ENCODE measurements around the gene MT1A.
"Not testable (repeated sequence)": the region's sequence is repeated elsewhere in the genome, so short reads cannot be mapped to it uniquely, and the experiment has no call there.

MT1A gene

DNA sequence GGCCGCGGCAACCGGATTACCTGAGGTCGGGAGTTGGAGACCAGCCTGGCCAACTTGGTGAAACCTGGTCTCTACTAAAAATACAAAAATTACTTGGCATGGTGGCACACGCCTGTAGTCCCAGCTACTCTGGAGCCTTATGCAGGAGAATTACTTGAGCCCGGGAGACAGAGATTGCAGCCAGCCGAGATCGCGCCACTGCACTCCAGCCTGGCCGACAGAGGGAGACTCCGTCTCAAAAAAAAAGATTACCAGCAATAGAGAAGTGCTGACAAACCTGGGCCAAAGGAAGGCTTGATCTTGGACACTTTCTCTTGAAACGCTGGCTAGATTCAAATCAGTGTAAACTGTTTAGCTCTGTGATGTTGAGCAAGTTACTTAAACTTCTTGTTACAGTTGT lies 35.5 kb downstream of the MT1A start:
- H3K27me3 ChIP-seq (replicated peaks; ENCODE audit: insufficient read depth, low read length) = peaks cover 68% of the 10 kb centered on the region
- H3K4me3 ChIP-seq (ENCODE audit: low read length) = no peak overlapping the region
- H3K9me3 ChIP-seq (replicated peaks; ENCODE audit: insufficient read depth, low read length) = no peaks in the 10 kb centered on the region
- H3K27ac ChIP-seq (ENCODE audit: low read length) = no peak overlapping the region
- no peak overlapping the region for H3K4me2 ChIP-seq (ENCODE audit: low read depth, low read length)
- DNase-seq = peak; percentile 11
- H3F3A ChIP-seq (ENCODE audit: insufficient read depth, low read length) = no peaks in the 10 kb centered on the region
- H3K9me2 ChIP-seq (replicated peaks; ENCODE audit: insufficient read depth, low read length) = no peaks in the 10 kb centered on the region
- H4K20me1 ChIP-seq (ENCODE audit: insufficient read depth, low read length) = no peaks in the 10 kb centered on the region
- H3K4me1 ChIP-seq (ENCODE audit: low read length) = no peaks in the 10 kb centered on the region
- H3K36me3 ChIP-seq (replicated peaks; ENCODE audit: insufficient read depth, low read length) = no peaks in the 10 kb centered on the region
- no peak overlapping the region for H2AFZ ChIP-seq (ENCODE audit: low read length)
- H3K9ac ChIP-seq (ENCODE audit: low read length) = no peak overlapping the region
- TF ChIP-seq, protein P1, sequence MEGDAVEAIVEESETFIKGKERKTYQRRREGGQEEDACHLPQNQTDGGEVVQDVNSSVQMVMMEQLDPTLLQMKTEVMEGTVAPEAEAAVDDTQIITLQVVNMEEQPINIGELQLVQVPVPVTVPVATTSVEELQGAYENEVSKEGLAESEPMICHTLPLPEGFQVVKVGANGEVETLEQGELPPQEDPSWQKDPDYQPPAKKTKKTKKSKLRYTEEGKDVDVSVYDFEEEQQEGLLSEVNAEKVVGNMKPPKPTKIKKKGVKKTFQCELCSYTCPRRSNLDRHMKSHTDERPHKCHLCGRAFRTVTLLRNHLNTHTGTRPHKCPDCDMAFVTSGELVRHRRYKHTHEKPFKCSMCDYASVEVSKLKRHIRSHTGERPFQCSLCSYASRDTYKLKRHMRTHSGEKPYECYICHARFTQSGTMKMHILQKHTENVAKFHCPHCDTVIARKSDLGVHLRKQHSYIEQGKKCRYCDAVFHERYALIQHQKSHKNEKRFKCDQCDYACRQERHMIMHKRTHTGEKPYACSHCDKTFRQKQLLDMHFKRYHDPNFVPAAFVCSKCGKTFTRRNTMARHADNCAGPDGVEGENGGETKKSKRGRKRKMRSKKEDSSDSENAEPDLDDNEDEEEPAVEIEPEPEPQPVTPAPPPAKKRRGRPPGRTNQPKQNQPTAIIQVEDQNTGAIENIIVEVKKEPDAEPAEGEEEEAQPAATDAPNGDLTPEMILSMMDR (IDR thresholded peaks at IDR 0.05; ENCODE audit: low read length) = peak; percentile 45
- TF ChIP-seq EZH2phosphoT487 (IDR thresholded peaks at IDR 0.05; ENCODE audit: low read length) = no peak
- TF ChIP-seq EZH2 (optimal IDR thresholded peaks at IDR 0.05; ENCODE audit: low read depth, low read length) = no peak
- H3K79me2 ChIP-seq (ENCODE audit: low read length) = no peaks in the 10 kb centered on the region

DNA sequence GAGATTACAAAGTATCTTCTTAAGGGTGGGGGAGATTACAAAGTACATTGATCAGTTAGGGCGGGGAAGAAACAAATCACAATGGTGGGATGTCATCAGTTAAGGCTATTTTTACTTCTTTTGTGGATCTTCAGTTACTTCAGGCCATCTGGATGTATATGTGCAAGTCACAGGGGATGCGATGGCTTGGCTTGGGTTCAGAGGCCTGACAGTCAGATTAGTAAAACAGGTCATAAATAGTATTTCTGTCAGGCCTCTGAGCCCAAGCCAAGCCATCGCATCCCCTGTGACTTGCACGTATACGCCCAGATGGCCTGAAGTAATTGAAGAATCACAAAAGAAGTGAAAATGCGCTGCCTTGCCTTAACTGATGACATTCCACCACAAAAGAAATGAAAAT lies 36.1 kb downstream of the MT1A start:
- H3K9me2 ChIP-seq (replicated peaks; ENCODE audit: insufficient read depth, low read length); DNase-seq; H2AFZ ChIP-seq (ENCODE audit: low read length); H3K9ac ChIP-seq (ENCODE audit: low read length); H3K4me1 ChIP-seq (ENCODE audit: low read length); H3K79me2 ChIP-seq (ENCODE audit: low read length); H3K9me3 ChIP-seq (replicated peaks; ENCODE audit: insufficient read depth, low read length); H3K36me3 ChIP-seq (replicated peaks; ENCODE audit: insufficient read depth, low read length); H4K20me1 ChIP-seq (ENCODE audit: insufficient read depth, low read length); H3F3A ChIP-seq (ENCODE audit: insufficient read depth, low read length); H3K4me2 ChIP-seq (ENCODE audit: low read depth, low read length); H3K4me3 ChIP-seq (ENCODE audit: low read length); H3K27ac ChIP-seq (ENCODE audit: low read length): not testable (repeated sequence)
- peaks cover 61% of the 10 kb centered on the region for H3K27me3 ChIP-seq (replicated peaks; ENCODE audit: insufficient read depth, low read length)

DNA sequence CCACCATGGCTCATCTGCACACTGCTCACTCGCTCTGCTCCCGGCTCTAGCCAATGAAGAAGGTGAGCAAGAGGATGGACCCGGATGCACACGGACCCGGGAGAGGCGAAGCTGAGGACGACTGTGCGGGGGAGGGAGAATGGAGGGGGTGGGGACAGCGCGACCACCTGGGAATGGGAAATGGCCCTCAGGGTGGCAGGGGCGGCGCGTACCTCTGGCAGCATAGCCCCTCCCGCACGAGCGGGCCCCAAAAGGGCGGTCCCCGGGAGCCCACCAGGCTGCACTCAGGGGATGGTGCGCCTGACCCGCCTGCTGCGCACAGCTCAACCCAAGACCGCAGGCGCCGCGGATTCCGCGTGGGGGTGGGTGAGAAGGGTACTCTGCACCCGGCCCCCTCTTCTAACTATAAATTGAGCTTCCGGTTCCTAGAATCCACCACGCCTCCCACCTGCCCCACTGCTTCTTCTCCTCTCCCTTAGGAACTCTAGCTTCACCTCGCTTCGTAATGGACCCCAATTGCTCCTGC lies 37.3 kb downstream of the MT1A start:
- Histone ChIP-seq H3F3A (ENCODE audit: insufficient read depth, low read length) (no peaks in the 10 kb centered on the region), H3K27ac (ENCODE audit: low read length) (no peak overlapping the region), H3K9me2 (replicated peaks; ENCODE audit: insufficient read depth, low read length) (no peaks in the 10 kb centered on the region), H3K4me2 (ENCODE audit: low read depth, low read length) (no peak overlapping the region), H3K9me3 (replicated peaks; ENCODE audit: insufficient read depth, low read length) (no peaks in the 10 kb centered on the region), H2AFZ (ENCODE audit: low read length) (no peak overlapping the region), H3K79me2 (ENCODE audit: low read length) (no peaks in the 10 kb centered on the region), H3K36me3 (replicated peaks; ENCODE audit: insufficient read depth, low read length) (no peaks in the 10 kb centered on the region), H3K4me3 (ENCODE audit: low read length) (no peak overlapping the region), H3K27me3 (replicated peaks; ENCODE audit: insufficient read depth, low read length) (peaks cover 50% of the 10 kb centered on the region), H4K20me1 (ENCODE audit: insufficient read depth, low read length) (no peaks in the 10 kb centered on the region), H3K4me1 (ENCODE audit: low read length) (no peaks in the 10 kb centered on the region), H3K9ac (ENCODE audit: low read length) (no peak overlapping the region)
- DNase-seq = no peak
- TF ChIP-seq, protein P1 (IDR thresholded peaks at IDR 0.05; ENCODE audit: low read length) = no peak
- TF ChIP-seq EZH2 (optimal IDR thresholded peaks at IDR 0.05; ENCODE audit: low read depth, low read length) (no peak), EZH2phosphoT487 (IDR thresholded peaks at IDR 0.05; ENCODE audit: low read length) (no peak)

DNA sequence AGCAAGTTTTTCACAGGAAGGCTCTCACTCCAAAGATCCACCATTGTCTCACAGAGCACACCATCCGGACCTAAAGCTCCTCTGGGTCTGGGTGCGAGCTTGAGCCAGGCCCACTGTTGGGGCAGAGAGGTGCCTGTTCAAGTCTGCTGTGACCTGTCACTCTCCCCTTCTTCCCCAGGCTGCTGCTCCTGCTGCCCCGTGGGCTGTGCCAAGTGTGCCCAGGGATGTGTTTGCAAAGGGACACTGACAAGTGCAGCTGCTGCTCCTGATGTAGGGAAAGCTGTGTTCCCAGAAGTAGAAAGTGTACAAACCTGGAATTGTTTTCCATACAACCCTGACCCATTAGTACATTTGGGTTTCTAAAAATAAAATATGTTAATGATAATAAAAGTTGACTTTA lies 39.0 kb downstream of the MT1A start:
- peaks cover 34% of the 10 kb centered on the region for H3K27me3 ChIP-seq (replicated peaks; ENCODE audit: insufficient read depth, low read length)
- no peaks in the 10 kb centered on the region for H3F3A ChIP-seq (ENCODE audit: insufficient read depth, low read length)
- H3K4me1 ChIP-seq (ENCODE audit: low read length) = no peaks in the 10 kb centered on the region
- H3K4me3 ChIP-seq (ENCODE audit: low read length) = no peak overlapping the region
- no peak overlapping the region for H3K9ac ChIP-seq (ENCODE audit: low read length)
- no peaks in the 10 kb centered on the region for H3K36me3 ChIP-seq (replicated peaks; ENCODE audit: insufficient read depth, low read length)
- H3K9me2 ChIP-seq (replicated peaks; ENCODE audit: insufficient read depth, low read length) = no peaks in the 10 kb centered on the region
- no peaks in the 10 kb centered on the region for H3K9me3 ChIP-seq (replicated peaks; ENCODE audit: insufficient read depth, low read length)
- no peak overlapping the region for H2AFZ ChIP-seq (ENCODE audit: low read length)
- no peaks in the 10 kb centered on the region for H4K20me1 ChIP-seq (ENCODE audit: insufficient read depth, low read length)
- TF ChIP-seq, protein P1 (IDR thresholded peaks at IDR 0.05; ENCODE audit: low read length) = no peak
- TF ChIP-seq EZH2phosphoT487 (IDR thresholded peaks at IDR 0.05; ENCODE audit: low read length) (no peak), EZH2 (optimal IDR thresholded peaks at IDR 0.05; ENCODE audit: low read depth, low read length) (no peak)
- no peak overlapping the region for H3K27ac ChIP-seq (ENCODE audit: low read length)
- H3K4me2 ChIP-seq (ENCODE audit: low read depth, low read length) = no peak overlapping the region
- H3K79me2 ChIP-seq (ENCODE audit: low read length) = no peaks in the 10 kb centered on the region
- no peak for DNase-seq

All from MM.1S (cell line).